Fibroblast of skin of scalp (primary cell): ENCODE measurements around the gene P3R3URF.

Experiments
- DNase-seq: peaks from one replicate; pipeline ENCODE4 v3.0.0-alpha.2; 2013

The P3R3URF gene

GRCh38 chr1:46131712-46132528 is 44.4 kb downstream of the P3R3URF start:
- peak; percentile 22 for DNase-seq

DNA sequence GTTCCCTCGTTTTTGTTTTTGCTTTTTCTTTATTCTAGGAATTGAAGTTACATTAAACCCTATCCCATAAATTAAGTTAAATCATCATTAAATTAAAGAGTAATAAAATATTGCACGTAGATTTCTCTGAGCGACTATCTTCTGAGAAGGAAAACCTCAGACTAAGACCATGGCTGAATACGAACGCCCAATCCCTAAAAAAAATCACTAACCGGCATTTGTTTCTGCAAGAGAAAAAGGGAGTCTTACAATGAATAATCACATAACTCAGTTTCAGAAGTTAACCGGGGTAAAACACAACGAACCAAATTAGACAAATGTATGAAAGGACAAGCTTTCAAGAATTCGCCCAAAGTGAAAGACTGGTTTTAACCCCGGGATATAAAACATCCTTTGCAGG is 45.2 kb downstream of the P3R3URF start:
- DNase-seq, result peak; percentile 13

DNA sequence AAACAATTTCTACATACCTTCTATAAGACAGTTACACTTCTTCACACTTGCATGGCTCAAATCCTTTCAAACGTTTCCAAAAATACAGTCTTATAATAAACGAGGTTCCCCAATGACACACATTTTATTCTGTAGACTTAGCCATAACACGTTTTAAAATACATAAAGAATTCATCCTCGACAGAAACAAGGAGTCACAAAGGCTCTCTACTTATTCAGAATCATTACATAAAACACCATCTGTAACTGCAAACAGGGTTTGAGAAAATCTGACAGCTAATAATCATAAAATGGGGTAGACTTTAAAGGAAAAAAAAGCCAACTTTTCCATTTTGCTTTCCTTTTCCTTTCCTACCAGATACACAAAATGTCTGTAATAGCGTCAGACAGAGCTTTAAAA is 45.7 kb downstream of the P3R3URF start:
- no peak for DNase-seq

- no peak for DNase-seq
Observed at GRCh38 chr1:46130121-46130520, 46.2 kb downstream of the P3R3URF start.

GRCh38 chr1:46128344-46128743 is 47.9 kb downstream of the P3R3URF start:
- peak; percentile 17 for DNase-seq
